Measurements from ENCODE around the gene PLCB3.
A peak's percentile ranks its signal among the peaks of the same experiment; 100 is the strongest.
"Not testable (repeated sequence)": the region's sequence is repeated elsewhere in the genome, so short reads cannot be mapped to it uniquely, and the experiment has no call there.

Gene PLCB3

GRCh38 chr11:64306563-64306875, 55.2 kb downstream of the PLCB3 start:
- no peak for DNase-seq

GRCh38 chr11:64306876-64307622, 55.7 kb downstream of the PLCB3 start:
- DNase-seq, result no peak

GRCh38 chr11:64307795-64308194, 56.5 kb downstream of the PLCB3 start:
- DNase-seq, result not testable (repeated sequence)

- DNase-seq, result no peak
These were observed 61.6 kb downstream of the PLCB3 start for GRCh38 chr11:64312947-64313346.

GRCh38 chr11:64313491-64314145, 62.3 kb downstream of the PLCB3 start:
- no peak for DNase-seq

GRCh38 chr11:64314146-64314804, 62.9 kb downstream of the PLCB3 start:
- DNase-seq, result no peak

- no peak for DNase-seq
These were observed 63.7 kb downstream of the PLCB3 start for GRCh38 chr11:64314805-64315561.

- not testable (repeated sequence) for DNase-seq
These were observed 64.6 kb downstream of the PLCB3 start for GRCh38 chr11:64315667-64316526.

GRCh38 chr11:64316672-64317324, 65.5 kb downstream of the PLCB3 start:
- peak in 1 of 2 experiments; percentile 58 for DNase-seq

GRCh38 chr11:64317325-64317960, 66.1 kb downstream of the PLCB3 start, which contains the start of gene TRMT112:
TSS of gene TRMT112 (minus strand) at chr11:64317559. CDS start at chr11:64317526, 33 bp downstream.
- peak; percentile 97 to 98 for DNase-seq

- peak; percentile 83 to 95 for DNase-seq
These were observed 66.8 kb downstream of the PLCB3 start, which contains the start of gene PRDX5 for GRCh38 chr11:64317961-64318765. TSS of gene PRDX5 (plus strand) at chr11:64318121. CDS start at chr11:64318216, 95 bp downstream.
